PC-3 (cell line): ENCODE data around the gene APOM. TPM values are rescaled to one million over a fixed set of nuclear protein-coding genes. Genes with fewer than 3 reads are reported as not detected.

ENCODE experiments used
- ATAC-seq: fragments of 200-7000 bp; cut with Tn5 transposase; 2 replicates; pipeline ENCODE4 v1.9.1; 2020; ENCODE audit warnings: mild to moderate bottlenecking, moderate library complexity
- BruUV-seq: library from RNA; stranded (reverse); fragments of 400-500 nt; replicated peaks from 2 replicates; lab custom pipeline; 2021; lab: Mats Ljungman, UMichigan
- CTCF ChIA-PET: fragments of 300-600 bp; sonication (Branson Sonifier 250); formaldehyde crosslinking; loops from one replicate; lab custom pipeline; 2022; ENCODE audit warnings: antibody characterized with exemption; lab: Charles Lee
- POLR2A ChIA-PET: fragments of 300-600 bp; sonication (Branson Sonifier 250); formaldehyde crosslinking; loops from one replicate; lab custom pipeline; 2022; ENCODE audit warnings: antibody characterized with exemption; ENCODE audit not compliant: unreplicated experiment; lab: Charles Lee
- DNase-seq: peaks from one replicate; pipeline ENCODE4 v3.0.0-alpha.2; 2015
- H2AFZ ChIP-seq: fragments of 300-600 bp; sonication (generic); 2 replicates; pipeline ENCODE4 v1.6.0; 2016; ENCODE audit warnings: antibody characterized with exemption, low read length
- H3F3A ChIP-seq: fragments of 300-600 bp; sonication (generic); one replicate; pipeline ENCODE4 v1.6.0; 2017; ENCODE audit warnings: antibody characterized with exemption, low read length, control low read depth, mild to moderate bottlenecking; ENCODE audit not compliant: unreplicated experiment
- H3K27ac ChIP-seq: fragments of 300-600 bp; sonication (generic); 2 replicates; pipeline ENCODE4 v1.5.1; 2016; ENCODE audit warnings: mild to moderate bottlenecking, low read length
- H3K27me3 ChIP-seq: fragments of 300-600 bp; sonication (generic); 2 replicates; pipeline ENCODE4 v1.6.1; 2016; ENCODE audit warnings: low read length, mixed read lengths
- H3K36me3 ChIP-seq: fragments of 300-600 bp; sonication (generic); 2 replicates; pipeline ENCODE4 v1.6.1; 2016; ENCODE audit warnings: low read depth, mixed run types, low read length, mixed read lengths
- H3K4me1 ChIP-seq: fragments of 300-600 bp; sonication (generic); 2 replicates; pipeline ENCODE4 v1.5.1; 2016; ENCODE audit warnings: low read length; ENCODE audit not compliant: insufficient read depth
- H3K4me2 ChIP-seq: fragments of 300-600 bp; sonication (generic); 2 replicates; pipeline ENCODE4 v1.6.0; 2016; ENCODE audit warnings: low read length
- H3K4me3 ChIP-seq: fragments of 300-600 bp; sonication (generic); 2 replicates; pipeline ENCODE4 v1.5.1; 2016; ENCODE audit warnings: mild to moderate bottlenecking, low read length, mixed read lengths
- H3K79me2 ChIP-seq: fragments of 300-600 bp; sonication (generic); 2 replicates; pipeline ENCODE4 v1.6.1; 2017; ENCODE audit warnings: low read length, mixed read lengths
- H3K9ac ChIP-seq: fragments of 300-600 bp; sonication (generic); 2 replicates; pipeline ENCODE4 v1.6.0; 2016; ENCODE audit warnings: mild to moderate bottlenecking, low read length
- H3K9me2 ChIP-seq: fragments of 300-600 bp; sonication (generic); replicated peaks from 2 replicates; pipeline ENCODE4 v1.6.1; 2016; ENCODE audit warnings: mixed run types, low read length, mixed read lengths
- H3K9me3 ChIP-seq: fragments of 300-600 bp; sonication (generic); 2 replicates; pipeline ENCODE4 v1.6.1; 2016; ENCODE audit warnings: low read length, mixed read lengths
- H4K20me1 ChIP-seq: fragments of 300-600 bp; sonication (generic); 2 replicates; pipeline ENCODE4 v1.6.1; 2016; ENCODE audit warnings: low read length, mixed read lengths
- CTCF ChIP-seq: fragments of 300-600 bp; sonication (generic); conservative IDR thresholded peaks from 2 replicates; pipeline ENCODE4 v1.5.1; 2017; ENCODE audit warnings: antibody characterized with exemption, low read depth, mild to moderate bottlenecking, low read length
- EZH2 ChIP-seq: fragments of 300-600 bp; sonication (generic); IDR thresholded peaks from one replicate; pipeline ENCODE4 v1.6.1; 2017; ENCODE audit warnings: antibody characterized with exemption, mild to moderate bottlenecking, low read length; ENCODE audit not compliant: unreplicated experiment
- EZH2phosphoT487 ChIP-seq: fragments of 300-600 bp; sonication (generic); IDR thresholded peaks from 2 replicates; pipeline ENCODE4 v1.6.1; 2018; ENCODE audit warnings: mild to moderate bottlenecking, antibody characterized with exemption, low read length, borderline replicate concordance
- intact Hi-C: fragments of 100-400 bp; cut with micrococcal nuclease; formaldehyde crosslinking; loops from 2 replicates; pipeline ENCODE4 v1.9.0; 2023
- total RNA-seq: library from RNA; depleted of rRNA; stranded (reverse); fragments of >200 nt; gene quantifications from 2 replicates; pipeline ENCODE4 v1.2.3, GENCODE V29; 2014

The APOM gene
- total RNA-seq, 1 experiment from 2014 or later: 2.2 TPM

GRCh38 chr6:31639043-31639442 is 16.7 kb upstream of the APOM start:
- no peaks in the 10 kb centered on the region for H3K9me2 ChIP-seq
- TF ChIP-seq EZH2: no peak
- TF ChIP-seq CTCF: no peak
- no peak for TF ChIP-seq EZH2phosphoT487
- DNase-seq (no peak), ATAC-seq (peak; percentile 21)
- H3K4me3 ChIP-seq: no peak overlapping the region
- H2AFZ ChIP-seq: no peak overlapping the region
- H3K27ac ChIP-seq: no peak overlapping the region
- BruUV-seq: no TSS peak
- no peaks in the 10 kb centered on the region for H3K9me3 ChIP-seq
- peaks cover 56% of the 10 kb centered on the region for H3K36me3 ChIP-seq
- CTCF ChIA-PET: no interaction called here
- H3K9ac ChIP-seq: no peak overlapping the region
- intact Hi-C loops: no loop called here
- H3K79me2 ChIP-seq: no peaks in the 10 kb centered on the region
- POLR2A ChIA-PET: no interaction called here
- no peaks in the 10 kb centered on the region for H3K4me1 ChIP-seq
- peaks cover 2% of the 10 kb centered on the region; the same call in 1 of the 2 replicates for H4K20me1 ChIP-seq
- no peak overlapping the region for H3K4me2 ChIP-seq
- H3F3A ChIP-seq: peaks cover 14% of the 10 kb centered on the region
- H3K27me3 ChIP-seq: no peaks in the 10 kb centered on the region

GRCh38 chr6:31639449-31639861 is 16.2 kb upstream of the APOM start:
- Histone ChIP-seq H3K36me3 (peaks cover 52% of the 10 kb centered on the region), H4K20me1 (no peaks in the 10 kb centered on the region)
- POLR2A ChIA-PET: no interaction called here

More at GRCh38 chr6:31639449-31639861, 16.2 kb upstream of the APOM start:
- no peak overlapping the region for H2AFZ ChIP-seq
- no peaks in the 10 kb centered on the region for H3K79me2 ChIP-seq
- no peak overlapping the region for H3K4me2 ChIP-seq
- CTCF ChIA-PET: no interaction called here
- H3K4me1 ChIP-seq: no peaks in the 10 kb centered on the region
- ATAC-seq: peak; percentile 29
- H3K27me3 ChIP-seq: no peaks in the 10 kb centered on the region
- H3K9me2 ChIP-seq: no peaks in the 10 kb centered on the region
- no peak overlapping the region for H3K4me3 ChIP-seq
- peak; percentile 17 for DNase-seq
- H3K27ac ChIP-seq: no peak overlapping the region
- TF ChIP-seq EZH2 (no peak), EZH2phosphoT487 (no peak), CTCF (no peak)
- BruUV-seq: no TSS peak
- intact Hi-C loops: no loop called here
- peaks cover 14% of the 10 kb centered on the region for H3F3A ChIP-seq
- H3K9me3 ChIP-seq: no peaks in the 10 kb centered on the region
- H3K9ac ChIP-seq: no peak overlapping the region
